IPS-NIHi11 (cell line): ENCODE results near the gene FLT1.

Experiments used
- DNase-seq: peaks from one replicate; pipeline ENCODE4 v3.0.0; 2012; ENCODE audit warnings: mixed read lengths, low spot score

FLT1 gene

DNA sequence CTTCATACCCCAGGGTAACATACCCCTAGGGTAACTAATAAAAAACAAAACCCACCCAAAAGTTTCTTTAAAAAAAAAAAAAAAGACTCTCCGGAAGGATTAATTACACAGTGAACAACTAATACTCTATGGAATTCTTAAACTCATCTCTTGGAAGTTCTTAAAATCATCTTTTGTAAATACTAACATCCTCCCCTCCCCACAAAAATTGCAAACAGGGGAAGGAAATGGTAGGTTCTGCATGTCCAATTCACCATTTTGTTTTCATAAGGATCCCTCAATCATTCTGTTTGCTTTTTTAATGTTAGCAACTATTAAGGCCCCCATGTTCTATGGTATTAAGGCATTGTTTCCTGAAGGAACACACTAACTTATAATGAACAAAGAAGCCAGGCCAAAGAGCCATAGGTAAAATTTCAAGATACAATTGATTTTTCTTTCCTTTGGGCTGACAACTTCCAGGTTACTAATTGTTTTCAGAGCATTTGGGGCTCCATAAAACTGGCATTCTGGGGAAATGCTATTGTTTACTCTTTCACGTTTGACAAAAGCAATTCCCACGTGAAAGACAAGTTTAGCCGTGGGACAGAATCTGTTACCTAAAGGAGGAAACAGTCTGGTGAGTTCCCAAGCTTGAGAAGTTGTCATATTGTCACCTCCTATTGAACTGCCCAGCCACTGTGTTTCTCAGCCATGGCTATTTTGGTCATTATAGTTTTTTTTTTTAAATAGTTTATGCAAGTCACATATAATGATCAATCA, 107.0 kb downstream of the FLT1 start:
- no peak for DNase-seq

DNA sequence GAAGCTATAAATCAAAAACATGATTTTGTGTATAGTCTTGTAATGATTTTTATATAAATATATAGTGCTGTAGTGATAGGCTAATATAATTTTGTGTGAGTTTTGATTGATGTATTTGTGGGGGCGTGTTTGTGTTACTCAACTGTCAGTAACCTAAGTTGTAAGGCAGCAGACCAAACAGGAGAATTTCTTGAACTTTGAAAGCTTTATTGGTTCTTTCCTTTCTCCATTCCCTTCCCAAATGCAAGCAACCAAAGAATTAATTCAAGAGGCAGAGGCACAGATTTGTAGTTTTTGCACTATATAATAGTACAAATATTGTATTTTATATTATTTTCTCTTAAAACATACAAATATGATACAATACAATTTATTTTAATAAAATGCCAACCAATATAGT, 109.6 kb downstream of the FLT1 start:
- no peak for DNase-seq

DNA sequence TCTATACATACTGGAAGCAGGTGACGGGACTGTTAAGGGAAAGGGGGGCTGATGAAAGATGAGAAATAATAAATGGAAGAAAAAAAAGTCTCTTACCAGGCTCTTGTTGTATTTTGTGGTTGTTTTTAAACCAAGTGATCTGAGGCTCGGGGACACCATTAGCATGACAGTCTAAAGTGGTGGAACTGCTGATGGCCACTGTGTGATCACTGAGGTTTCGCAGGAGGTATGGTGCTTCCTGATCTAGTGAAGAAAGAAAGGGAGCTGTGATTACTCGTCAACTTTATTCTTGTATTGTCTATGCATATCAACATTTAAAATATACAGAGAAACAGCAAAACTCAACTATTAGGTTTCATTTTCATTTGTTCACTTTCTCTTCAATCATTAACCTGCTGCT, 110.1 kb downstream of the FLT1 start:
- no peak for DNase-seq

DNA sequence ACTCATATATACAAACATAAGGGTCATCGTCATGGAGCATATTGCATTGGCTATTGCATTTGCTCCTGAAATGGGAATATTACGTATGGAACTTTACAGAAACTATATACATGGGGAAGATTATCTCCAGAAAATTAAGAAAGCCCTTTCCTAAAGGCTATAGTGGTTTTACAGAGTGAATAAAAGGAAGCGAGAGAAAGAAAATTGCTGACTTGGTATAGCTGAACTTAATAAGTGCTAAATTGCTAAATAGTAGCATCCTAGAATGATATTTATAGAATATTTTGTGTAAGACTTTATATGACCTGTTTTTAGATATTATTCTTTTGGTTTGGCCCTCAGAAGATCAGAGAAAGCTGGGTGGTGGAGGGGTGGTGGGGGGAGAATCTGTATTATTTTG, 114.6 kb downstream of the FLT1 start:
- no peak for DNase-seq

DNA sequence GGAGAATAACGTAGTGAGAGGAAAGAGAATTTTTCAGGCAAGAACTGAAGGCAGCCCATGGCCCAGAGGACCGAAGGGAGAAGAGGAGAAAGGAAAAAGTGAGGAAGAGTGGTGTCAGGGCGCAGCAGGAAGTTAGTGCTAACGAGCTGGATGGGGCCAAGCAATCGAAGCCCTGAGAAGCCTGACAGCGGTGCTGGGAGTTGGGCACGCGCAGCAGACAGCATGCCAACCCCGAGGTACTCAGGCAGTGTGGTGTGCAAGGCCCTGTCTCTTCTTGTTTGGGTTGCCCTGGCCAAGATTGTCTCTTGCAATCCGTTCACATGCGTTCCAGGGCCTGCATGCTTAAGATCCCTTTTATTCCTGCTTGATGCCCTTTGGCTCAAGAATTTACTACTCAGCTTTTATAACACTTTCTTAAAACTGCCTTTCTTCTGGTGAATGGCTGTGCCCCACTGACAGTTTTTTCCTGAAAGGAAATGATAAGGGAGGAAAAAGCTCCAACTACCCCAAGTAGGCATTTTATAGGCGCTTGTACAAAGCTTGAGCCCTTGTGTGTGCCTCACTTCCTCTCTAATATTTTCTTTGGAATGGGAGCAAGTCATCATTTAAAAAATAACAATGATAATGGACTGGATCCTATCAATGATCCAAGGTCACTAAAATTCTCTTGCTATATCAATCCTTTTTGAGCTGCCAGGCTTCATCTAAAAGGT, 115.4 kb downstream of the FLT1 start:
- DNase-seq = no peak

DNA sequence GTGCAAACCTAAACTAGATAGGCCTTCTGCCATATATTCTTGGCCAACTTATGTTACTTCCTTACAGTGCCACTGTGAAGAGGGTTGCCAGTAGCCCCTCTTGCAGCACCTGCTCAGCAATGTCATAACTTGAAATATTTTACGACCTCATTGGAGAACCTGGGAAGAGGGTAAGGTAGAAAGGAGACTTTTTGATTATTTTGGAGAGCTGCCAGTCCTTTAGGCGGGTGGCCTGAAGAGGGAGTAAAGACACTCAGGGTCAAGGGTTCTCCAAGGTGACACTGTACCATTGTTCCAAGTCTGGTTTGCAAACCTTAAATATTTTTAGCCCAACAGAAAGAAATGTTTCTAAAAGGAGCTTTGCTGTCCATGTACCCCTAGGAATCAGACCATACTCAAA, 118.3 kb downstream of the FLT1 start:
- no peak for DNase-seq

DNA sequence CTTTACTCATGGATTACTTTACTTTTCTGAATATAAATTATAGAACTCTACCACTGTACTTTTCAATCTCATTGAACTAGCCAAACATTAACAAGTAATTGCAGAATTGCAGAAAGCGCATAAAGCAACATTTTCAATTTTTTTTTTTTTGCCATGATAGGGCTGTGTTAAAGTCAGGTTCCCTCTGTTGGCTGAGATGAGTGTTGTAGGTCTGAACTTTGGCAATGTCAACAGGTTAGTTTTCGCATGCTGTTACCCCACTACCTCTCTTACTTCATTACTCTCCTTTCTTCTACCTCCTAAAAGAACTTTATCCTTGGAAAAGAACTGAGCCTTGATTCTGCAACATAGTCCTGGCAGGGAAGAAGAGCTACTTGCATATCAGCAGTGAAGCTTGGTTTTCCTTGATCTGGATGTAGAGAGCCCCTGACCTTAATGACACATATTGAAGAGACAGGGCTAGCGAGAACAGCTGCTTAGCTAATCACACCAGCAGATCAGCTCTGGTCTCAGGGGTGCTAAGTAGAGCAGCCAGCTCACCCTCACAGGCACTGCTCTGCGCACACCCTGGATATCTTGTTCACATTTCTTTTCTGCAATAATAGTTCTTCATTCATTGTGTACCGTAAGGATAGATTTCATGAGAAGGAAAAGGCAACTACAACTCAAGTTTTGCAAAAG, 119.5 kb downstream of the FLT1 start:
- DNase-seq = no peak

DNA sequence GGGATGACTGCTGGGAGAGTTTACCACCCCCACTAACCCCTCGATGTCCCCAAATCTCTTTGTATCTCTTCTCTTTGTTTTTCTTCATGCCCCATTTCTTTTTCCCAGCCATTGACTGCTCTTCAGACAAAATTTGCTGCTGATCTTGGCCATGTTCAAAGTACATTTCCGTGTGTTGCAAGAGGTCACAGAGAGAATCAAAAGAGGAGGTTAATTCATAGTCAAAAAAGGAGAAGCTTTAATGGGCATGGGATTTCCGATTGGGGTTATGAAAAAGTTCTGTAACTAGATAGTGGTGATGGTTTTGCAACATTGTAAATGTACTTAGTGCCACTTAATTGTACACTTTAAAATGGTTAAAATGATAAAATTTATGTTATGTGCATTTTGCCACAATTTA, 121.1 kb downstream of the FLT1 start:
- no peak for DNase-seq

DNA sequence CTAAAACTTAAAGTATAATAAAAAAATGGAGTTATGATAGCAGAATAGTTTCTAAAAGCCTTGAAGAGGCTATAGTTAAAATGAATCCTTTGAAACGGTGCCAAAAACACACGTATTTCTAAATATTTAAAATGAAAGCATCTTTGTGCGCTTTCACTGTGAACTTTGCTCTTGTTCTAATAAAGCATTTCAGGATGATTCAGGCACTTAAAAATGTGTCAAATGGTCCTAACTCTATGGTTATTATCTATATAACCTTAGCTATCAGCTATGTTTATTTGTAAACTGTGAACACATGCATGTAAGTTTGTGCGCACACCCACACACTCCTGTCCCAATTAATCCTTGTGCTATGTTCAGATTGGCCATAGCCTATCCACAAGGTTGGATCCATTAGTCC, 124.5 kb downstream of the FLT1 start:
- no peak for DNase-seq

DNA sequence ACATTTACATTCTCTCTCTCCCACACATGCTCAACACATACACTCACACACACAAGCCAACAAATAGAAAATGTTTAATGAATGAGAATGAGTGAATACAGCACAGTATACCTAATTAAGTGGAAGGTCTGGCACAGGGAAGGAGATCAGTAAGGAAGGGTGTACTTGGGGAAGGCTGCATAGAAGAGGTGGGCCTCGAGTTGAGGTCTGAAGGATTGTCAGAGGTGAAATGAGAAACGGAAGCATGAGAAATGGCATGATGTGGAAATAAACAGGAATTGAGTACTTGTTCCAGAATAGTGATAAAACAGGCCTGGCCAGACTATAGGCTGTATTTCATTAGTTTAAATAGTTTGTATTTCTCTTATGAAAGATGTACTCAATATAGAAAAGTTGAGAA, 136.2 kb downstream of the FLT1 start:
- DNase-seq = no peak

DNA sequence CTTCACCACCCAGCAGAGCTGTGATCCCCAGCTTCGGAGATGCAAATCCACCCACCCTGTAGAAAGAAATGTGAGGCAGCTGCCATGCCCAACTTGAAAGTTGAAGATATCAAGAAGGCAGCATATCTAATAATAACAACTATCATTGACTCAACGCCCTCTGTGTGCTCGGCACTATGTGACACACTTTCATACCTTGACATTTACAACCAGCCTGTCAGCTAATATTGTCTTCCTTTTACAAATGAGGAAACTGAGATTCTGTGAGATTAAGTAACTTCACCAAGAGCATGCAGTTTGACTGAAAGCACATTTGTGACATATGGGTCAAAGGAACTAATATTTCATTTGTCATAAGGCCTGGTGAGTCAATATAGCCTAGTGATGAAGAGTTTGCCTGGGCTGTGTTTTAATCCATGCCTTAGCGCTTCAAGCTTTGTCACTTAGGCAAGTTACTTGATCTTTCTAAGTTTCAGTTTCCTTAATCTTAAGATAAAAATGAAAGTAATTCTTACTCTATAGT, 137.0 kb downstream of the FLT1 start:
- DNase-seq = no peak

DNA sequence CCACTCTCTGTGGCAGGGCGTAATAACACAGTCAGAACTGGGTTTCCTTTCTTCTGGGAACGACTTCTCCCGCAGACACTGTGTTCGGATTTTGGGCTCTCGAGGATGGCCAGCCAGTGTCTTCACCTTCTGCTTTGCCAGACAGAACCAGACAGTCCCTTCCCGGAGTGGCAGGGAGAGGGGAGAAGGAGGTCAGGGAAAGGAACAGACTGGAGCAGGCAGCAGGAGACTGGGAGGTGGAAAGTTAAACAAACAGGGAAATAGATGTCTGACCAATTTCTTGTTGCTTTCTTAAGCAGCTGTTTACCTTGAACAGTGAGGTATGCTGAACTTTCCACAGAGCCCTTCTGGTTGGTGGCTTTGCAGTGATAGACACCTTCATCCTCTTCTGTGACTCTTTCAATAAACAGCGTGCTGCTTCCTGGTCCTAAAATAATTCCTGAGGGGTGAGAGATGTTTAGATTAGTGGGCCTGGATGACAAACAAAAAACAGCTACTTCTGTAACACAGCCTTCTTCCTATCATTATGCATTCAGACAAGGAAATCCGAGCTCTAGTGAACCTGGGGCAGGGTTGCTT, 137.6 kb downstream of the FLT1 start:
- DNase-seq = no peak

DNA sequence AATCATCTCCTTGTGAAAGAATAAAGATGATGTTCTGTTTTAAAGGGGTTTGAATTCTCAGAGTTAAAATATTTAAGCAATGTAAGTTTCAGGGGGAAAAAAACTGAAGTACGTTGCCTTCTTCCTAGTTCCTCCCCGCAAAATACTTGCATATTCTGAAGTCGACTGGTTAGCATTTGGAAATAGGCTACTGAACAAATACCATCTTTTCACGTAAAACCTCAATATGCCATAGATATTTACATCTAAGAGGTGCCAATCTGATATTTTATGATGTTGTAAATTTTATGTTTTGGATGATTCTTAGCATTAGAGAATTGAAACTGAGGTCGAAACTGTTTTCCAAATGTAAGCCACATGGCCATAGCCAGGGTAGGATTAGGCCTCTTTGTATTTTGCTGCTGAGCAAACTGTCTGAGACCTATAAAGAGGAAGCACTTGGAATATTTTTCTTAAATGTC, 138.3 kb downstream of the FLT1 start:
- no peak for DNase-seq

DNA sequence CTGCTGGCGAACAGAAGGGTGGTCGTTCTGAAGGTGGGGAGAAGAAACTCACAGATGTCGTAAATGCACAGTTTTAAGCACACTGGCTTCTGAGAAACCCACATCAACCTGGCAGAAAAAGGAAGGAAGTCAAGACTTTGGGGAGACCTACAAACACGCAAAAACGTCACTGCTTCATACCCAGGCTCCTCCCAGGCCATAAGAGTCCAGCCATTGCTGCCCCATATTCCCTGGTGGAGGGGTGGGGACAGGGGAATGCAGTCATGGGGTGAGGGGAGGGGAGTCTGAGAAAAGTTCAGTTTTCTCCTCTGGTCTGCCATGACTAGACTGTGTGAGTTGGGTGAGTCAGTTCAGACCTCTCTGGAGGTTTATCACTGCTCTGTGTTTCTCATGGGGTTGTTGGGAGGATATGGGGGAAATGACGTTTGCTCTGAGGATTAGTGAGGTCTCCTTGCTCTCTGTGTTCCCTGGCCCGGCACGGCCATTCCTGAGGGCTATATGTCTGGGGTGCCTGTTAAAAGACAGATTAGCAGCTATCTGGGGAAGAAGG, 139.0 kb downstream of the FLT1 start:
- DNase-seq = no peak

DNA sequence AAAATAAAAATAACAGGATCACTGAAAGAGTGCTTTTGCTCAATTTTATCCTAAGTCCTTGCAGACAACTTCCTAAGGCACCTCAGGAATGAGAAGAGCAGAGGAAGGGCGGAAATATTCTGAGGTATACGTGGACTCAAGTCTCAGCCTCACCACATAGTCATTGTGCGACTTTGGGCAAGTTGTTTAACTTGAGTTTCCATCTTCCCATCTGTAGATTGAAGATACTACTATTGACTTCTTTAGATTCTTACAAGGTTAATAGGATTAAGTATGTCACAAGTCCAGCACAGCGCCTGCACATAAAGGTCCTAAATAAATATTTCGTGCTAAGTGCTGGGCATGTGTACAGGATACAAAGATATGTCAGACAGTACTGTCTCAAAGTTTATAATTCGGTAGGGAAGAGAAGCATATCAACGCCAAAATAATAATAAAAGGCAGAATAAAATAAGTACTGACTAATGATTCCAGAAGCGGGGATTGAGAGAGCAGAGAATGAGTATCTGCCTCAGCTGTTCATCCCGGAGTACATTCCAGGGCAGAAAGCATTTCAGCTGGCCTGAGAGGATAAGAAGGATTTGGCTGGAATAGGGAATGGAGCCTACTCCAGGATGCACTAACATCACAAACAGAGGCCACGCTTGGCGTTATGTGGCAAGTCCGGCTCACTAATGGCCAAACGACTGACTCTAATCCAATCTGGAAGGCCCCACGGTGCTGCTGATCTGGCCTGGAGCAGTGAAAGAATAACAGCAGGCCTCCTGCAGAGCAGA, 139.7 kb downstream of the FLT1 start:
- no peak for DNase-seq

DNA sequence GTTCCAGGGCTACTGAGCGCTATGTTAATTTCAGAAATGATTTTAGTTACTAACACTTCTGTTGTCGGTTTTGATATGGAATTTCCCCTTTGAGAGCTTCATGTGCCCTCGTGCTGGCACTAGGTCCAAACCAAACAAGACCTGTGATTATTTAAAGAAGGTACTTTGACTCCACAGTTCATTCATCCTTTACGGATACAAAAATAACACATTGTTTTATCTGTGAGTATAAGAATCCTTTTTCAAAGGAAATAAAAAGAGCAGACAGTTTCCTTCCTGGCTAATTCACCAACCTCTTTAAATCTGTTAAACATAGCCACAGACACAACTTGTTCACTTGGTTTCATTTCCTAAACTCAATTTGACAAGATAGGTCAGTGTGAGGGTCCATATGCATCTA, 141.2 kb downstream of the FLT1 start:
- no peak for DNase-seq

DNA sequence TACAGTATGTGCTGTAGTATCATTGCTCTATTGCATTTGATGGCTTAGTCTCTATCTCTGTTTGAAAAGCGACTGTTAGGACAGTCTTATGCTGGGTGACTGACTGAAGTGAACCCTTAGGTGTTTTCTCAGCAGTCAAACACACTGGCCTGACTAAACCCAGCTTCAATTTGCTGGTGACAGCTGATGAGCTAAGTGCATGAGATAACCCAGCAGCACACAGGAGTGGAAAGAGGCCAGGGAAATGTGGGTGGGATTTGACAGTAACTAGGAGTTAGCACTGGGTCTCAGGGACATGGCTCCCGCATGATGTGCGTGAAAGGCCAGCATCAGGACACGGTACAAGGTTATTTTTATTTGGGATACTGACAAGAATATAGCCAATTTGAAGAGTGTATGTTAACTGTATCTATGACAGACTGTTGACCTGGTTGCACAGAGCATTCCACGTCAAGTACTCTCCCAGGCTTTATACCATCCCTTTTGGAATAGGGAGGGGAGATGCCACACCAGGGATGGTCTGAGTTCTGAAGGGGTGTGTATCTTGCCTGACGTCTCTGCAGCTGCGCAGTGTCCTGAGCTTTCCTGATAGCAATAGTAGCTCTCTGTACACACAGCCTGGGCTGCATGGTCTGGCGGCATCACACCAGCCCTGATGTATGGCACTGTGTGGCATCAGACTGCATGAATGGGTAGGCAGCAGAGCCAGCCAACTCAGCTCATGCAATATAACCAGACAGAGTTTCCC, 144.8 kb downstream of the FLT1 start:
- DNase-seq = no peak

DNA sequence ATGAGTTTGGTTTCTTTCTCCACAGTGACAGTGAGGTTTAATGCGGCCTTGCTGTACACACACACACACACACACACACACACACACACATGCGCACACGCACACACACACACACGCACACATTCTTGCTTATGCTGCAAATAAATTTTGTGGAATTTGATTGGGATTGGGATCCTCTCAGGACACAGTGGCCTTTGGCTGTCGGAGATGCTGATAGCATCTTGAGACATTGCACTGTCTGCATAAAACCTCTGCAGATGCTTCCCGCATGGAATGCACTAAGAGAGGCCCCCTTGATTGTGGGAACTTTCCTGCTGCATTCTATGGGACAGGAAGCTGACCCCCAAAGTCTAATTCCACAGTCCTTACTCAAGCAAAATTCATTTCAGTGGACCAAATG, 145.6 kb downstream of the FLT1 start:
- no peak for DNase-seq

DNA sequence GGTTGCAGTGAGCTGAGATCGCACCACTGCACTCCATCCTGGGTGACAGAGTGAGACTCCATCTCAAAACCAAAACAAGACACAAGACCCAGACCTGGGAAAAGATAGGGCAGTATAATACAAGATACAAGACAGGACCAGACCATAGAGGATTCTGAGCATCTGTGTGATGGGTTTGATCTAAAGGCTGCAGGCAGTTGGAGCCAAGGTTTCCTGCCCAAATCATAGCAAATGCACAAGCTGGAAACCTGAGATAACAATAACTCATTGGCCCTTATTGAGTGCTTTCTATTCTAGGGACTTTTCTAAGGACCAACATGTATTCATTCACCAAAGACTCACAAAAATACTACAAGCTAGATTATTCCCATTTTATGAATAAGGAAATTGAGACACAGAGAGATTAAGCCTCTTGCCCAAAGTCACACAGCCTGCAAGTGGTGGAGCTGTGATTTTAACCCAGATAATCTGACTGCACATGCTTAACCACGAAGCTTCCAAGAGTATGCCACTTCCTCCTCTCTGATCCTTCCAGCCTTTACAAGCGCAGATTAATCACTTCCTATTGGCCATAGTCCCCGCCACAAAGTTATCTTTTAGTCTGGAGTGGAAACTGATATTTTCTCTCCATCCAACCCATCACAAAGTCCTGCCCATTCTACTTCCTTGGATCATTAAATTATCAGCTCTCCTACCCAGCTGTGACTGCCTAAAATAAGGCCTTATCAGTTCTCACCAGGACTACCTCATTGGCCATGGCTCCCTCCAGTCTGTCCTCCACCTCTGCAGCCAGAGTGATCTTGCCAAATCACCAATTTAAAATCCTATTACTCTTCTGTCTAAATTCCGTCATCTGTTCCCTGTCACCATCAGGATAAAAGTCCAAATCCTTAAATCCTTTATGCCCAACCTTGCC, 147.2 kb downstream of the FLT1 start:
- DNase-seq = no peak

DNA sequence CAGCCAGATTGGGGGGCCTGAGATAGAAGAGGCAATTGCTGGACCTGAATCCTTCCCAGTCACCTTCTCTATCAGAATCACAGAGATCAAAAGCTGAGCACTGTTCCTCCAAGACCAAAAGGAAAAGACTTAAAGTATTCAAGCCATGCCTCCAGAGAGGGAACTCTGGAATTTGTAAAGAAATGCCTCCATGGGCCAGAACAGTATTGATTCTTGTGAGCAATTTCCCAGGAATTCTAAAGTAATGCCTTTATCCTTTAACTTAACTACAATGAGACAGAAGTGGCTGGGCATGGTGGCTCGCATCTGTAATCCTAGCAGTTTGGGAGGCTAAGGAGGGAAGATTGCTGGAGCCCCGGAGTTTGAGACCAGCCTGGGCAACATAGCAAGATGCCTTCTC, 148.8 kb downstream of the FLT1 start:
- DNase-seq = no peak
